ENCODE measurements around the gene COA1. TPM values are rescaled to one million over a fixed set of nuclear protein-coding genes. Genes with fewer than 3 reads are reported as not detected.

COA1 gene
- total RNA-seq, 1 donor from 2014 or later = 16.3 TPM

DNA sequence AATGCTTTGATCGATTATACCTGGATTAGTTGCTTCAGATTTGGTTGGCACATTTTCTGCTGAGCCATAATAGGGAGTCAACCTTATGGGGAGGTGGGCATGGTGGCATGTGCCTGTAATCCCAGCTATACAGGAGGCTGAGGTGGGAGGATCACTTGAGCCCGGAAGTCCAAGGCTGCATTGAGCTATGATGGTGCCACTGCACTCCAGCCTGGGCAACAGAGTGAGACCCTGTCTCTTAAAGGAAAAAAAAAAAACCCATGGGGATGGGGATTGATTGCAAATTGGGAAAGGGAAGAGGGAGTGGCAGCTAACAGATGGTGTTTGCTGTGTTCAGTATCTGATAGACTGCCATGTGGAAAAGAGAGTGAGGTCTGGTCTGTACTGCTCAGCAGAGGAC, 135.3 kb downstream of the COA1 start:
- intact Hi-C loops (cut with DNase I) = no loop called here
- TF ChIP-seq, protein P1, sequence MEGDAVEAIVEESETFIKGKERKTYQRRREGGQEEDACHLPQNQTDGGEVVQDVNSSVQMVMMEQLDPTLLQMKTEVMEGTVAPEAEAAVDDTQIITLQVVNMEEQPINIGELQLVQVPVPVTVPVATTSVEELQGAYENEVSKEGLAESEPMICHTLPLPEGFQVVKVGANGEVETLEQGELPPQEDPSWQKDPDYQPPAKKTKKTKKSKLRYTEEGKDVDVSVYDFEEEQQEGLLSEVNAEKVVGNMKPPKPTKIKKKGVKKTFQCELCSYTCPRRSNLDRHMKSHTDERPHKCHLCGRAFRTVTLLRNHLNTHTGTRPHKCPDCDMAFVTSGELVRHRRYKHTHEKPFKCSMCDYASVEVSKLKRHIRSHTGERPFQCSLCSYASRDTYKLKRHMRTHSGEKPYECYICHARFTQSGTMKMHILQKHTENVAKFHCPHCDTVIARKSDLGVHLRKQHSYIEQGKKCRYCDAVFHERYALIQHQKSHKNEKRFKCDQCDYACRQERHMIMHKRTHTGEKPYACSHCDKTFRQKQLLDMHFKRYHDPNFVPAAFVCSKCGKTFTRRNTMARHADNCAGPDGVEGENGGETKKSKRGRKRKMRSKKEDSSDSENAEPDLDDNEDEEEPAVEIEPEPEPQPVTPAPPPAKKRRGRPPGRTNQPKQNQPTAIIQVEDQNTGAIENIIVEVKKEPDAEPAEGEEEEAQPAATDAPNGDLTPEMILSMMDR (IDR thresholded peaks at IDR 0.05) = no peak
- no peak for DNase-seq (ENCODE audit: low spot score in 2 of 2)

DNA sequence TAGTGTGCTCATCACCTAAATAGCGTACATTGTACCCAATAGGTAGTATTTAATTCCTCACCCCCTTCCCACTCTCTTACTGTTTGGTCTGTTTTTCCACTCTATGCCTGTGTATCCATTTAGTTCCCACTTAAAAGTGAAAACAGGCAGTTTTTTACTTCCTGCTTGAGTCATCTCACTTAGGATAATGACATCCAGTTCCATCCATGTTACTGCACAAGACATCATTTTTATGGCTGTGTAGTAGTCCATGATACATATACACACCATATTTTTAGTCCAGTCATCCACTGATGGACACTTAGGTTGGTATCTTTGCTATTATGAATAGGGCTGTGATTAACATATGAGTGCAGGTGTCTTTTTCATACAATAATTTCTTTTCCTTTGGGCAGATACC, 136.3 kb downstream of the COA1 start:
- DNase-seq (ENCODE audit: low spot score in 2 of 2) = no peak
- TF ChIP-seq, protein P1 (IDR thresholded peaks at IDR 0.05) = no peak
- intact Hi-C loops (cut with DNase I) = no loop called here
- H3K4me3 ChIP-seq = no peak overlapping the region
- H3K9me3 ChIP-seq = no peaks in the 10 kb centered on the region
- H3K27me3 ChIP-seq = no peaks in the 10 kb centered on the region
- H3K36me3 ChIP-seq = peaks cover 7 to 15% of the 10 kb centered on the region in 2 donors
- peaks cover 0 to 46% of the 10 kb centered on the region in 2 donors for H3K4me1 ChIP-seq
- H3K27ac ChIP-seq = peak overlapping the region; percentile 56 to 60

More for the DNA sequence above, 135.3 kb downstream of the COA1 start:
- Histone ChIP-seq H3K27ac (peak overlapping the region in 1 of 2 donors; percentile 60), H3K4me3 (no peak overlapping the region), H3K9me3 (no peaks in the 10 kb centered on the region), H3K4me1 (peaks cover 0 to 43% of the 10 kb centered on the region in 2 donors), H3K27me3 (no peaks in the 10 kb centered on the region), H3K36me3 (peaks cover 14 to 21% of the 10 kb centered on the region in 2 donors)

DNA sequence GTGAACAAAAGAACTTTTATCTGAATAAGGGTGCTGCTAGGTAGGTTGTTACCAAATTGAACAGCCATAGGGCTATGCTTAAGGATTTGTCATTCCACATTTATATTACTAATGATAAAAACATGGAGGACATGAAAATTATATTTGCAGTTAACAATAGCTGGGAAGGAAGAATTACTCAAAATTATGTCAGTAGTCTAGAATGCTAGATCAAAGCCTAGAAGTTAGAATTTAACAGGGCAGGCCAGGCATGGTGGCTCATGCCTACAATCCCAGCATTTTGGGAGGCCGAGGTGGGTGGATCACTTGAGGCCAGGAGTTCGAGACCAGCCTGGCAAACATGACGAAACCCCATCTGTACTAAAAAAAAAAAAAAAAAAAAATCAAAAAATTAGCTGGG, 137.0 kb downstream of the COA1 start:
- H3K4me1 ChIP-seq = peaks cover 0 to 46% of the 10 kb centered on the region in 2 donors
- peak overlapping the region; percentile 56 to 60 for H3K27ac ChIP-seq
- H3K27me3 ChIP-seq = no peaks in the 10 kb centered on the region
- H3K4me3 ChIP-seq = no peak overlapping the region
- no peak for DNase-seq (ENCODE audit: low spot score in 2 of 2)
- H3K9me3 ChIP-seq = no peaks in the 10 kb centered on the region
- intact Hi-C loops (cut with DNase I) = no loop called here
- TF ChIP-seq, protein P1 (IDR thresholded peaks at IDR 0.05) = no peak
- peaks cover under 1 to 8% of the 10 kb centered on the region in 2 donors for H3K36me3 ChIP-seq

DNA sequence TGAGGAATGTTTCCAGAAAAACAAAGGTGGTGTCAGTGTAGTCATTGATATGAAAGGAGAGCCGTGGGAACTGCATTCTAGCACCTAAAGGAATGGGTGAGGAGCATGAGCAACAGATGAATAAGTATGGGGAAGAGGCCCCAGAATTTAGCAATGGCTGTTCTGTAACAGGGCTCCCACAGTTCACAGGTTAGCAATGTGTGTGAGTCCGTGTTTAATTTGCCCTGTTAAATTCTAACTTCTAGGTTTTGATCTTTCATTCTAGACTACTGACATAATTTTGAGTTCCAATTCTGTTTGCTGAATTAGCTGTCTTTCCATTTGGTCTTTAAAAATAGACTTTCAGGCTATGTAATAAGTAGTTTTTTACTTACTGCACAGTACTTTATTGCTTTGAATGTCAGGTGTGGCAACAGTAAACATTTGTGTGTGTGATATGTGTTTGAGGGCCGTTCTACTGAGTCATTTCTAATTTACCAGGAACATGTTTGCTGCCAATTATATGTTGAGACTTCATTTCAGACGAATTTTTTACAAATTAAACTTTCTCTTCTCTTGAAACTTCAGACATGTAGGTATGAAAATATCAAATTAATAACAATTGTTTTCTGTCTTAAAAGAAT, 137.7 kb downstream of the COA1 start:
- Histone ChIP-seq H3K4me3 (no peak overlapping the region), H3K9me3 (no peaks in the 10 kb centered on the region), H3K4me1 (peaks cover 0 to 46% of the 10 kb centered on the region in 2 donors), H3K36me3 (peaks cover 0 to 3% of the 10 kb centered on the region in 2 donors), H3K27ac (peak overlapping the region; percentile 1 to 60), H3K27me3 (no peaks in the 10 kb centered on the region)
- DNase-seq (ENCODE audit: low spot score in 2 of 2) = no peak
- intact Hi-C loops (cut with DNase I) = no loop called here
- TF ChIP-seq, protein P1 (IDR thresholded peaks at IDR 0.05) = no peak

DNA sequence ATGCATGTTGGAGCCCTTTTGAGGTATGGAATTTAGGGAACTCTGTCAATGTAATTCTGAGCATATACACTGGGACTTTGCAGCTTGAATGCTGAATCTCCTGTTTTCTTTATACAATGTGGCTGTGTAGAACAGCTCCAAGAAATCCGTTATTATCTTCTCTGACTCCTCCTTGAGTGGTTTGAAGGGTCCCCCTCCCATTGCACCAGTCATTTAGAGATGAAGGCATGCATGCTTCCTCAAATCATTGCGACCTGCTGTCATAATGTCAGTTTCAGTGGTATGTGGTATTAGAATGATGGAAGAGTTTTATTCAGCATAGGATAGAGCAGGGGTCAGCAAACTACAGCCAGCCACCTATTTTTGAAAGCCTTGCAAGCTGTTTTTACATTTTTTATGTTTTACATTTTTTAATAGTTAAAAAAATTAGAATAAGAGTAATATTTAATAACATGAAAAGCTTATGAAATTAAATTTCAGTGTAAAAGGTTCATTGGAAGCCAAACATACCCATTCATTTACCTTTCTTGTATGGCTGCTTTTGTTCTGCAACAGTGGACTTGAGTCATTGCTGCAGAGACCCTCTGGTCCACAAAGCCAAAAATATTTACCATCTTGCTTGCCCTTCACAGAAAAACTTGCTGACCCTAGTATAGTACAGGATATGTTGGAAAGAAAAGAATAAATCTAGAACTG, 138.3 kb downstream of the COA1 start:
- TF ChIP-seq, protein P1 (IDR thresholded peaks at IDR 0.05) = no peak
- Histone ChIP-seq H3K27me3 (no peaks in the 10 kb centered on the region), H3K36me3 (no peaks in the 10 kb centered on the region), H3K4me3 (no peak overlapping the region), H3K4me1 (peaks cover 0 to 46% of the 10 kb centered on the region in 2 donors), H3K9me3 (no peaks in the 10 kb centered on the region), H3K27ac (peak overlapping the region; percentile 1 to 60)
- no peak for DNase-seq (ENCODE audit: low spot score in 2 of 2)
- intact Hi-C loops (cut with DNase I) = no loop called here
